ENCODE data around the gene ZNF45. TPM values are rescaled to one million over a fixed set of nuclear protein-coding genes. Genes with fewer than 3 reads are reported as not detected.

Gene ZNF45
- total RNA-seq, 1 experiment from 2014 or later, result 15.2 TPM

DNA sequence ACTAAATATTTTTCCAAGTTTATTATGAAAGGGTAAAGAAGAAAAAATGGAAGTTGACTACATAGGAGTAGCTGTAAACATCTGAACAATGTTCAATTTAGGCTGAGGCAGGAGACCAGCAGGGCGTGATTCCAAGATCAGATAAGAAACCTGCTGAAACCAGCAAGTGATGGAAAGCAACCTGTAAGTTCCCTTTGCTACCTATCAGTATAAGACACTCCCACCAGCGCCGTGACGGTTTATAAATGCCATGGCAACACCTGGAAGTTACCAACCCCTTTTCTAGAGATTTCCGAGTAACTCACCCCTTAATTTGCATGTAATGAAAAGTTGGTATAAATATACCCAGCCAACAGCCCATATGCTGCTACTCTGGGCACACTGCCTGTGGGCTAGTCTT lies 1.1 kb upstream of the ZNF45 start:
- no peak for DNase-seq (ENCODE audit: low read depth, low spot score)
- TF ChIP-seq POLR2A (IDR thresholded peaks at IDR 0.05; ENCODE audit: borderline replicate concordance, extremely low read depth, insufficient read depth, insufficient read length) (no peak), RAD21 (IDR thresholded peaks at IDR 0.05; ENCODE audit: low read depth) (no peak), CBX3 (IDR thresholded peaks at IDR 0.05; ENCODE audit: low read depth) (no peak), SIN3A (IDR thresholded peaks at IDR 0.05; ENCODE audit: low read depth) (no peak), JUND (IDR thresholded peaks at IDR 0.05) (no peak), EZH2phosphoT487 (IDR thresholded peaks at IDR 0.05; ENCODE audit: borderline replicate concordance) (no peak), SRF (IDR thresholded peaks at IDR 0.05; ENCODE audit: low read depth) (no peak), EGR1 (IDR thresholded peaks at IDR 0.05; ENCODE audit: low read depth) (no peak), ZFX (IDR thresholded peaks at IDR 0.05) (no peak), YY1 (IDR thresholded peaks at IDR 0.05; ENCODE audit: extremely low read depth, insufficient replicate concordance, low read depth, low read length) (no peak), REST (IDR thresholded peaks at IDR 0.05; ENCODE audit: low read depth) (no peak), FOSL1 (IDR thresholded peaks at IDR 0.05; ENCODE audit: low read depth) (no peak)
- TF ChIP-seq, protein P1, sequence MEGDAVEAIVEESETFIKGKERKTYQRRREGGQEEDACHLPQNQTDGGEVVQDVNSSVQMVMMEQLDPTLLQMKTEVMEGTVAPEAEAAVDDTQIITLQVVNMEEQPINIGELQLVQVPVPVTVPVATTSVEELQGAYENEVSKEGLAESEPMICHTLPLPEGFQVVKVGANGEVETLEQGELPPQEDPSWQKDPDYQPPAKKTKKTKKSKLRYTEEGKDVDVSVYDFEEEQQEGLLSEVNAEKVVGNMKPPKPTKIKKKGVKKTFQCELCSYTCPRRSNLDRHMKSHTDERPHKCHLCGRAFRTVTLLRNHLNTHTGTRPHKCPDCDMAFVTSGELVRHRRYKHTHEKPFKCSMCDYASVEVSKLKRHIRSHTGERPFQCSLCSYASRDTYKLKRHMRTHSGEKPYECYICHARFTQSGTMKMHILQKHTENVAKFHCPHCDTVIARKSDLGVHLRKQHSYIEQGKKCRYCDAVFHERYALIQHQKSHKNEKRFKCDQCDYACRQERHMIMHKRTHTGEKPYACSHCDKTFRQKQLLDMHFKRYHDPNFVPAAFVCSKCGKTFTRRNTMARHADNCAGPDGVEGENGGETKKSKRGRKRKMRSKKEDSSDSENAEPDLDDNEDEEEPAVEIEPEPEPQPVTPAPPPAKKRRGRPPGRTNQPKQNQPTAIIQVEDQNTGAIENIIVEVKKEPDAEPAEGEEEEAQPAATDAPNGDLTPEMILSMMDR (IDR thresholded peaks at IDR 0.05 in 2 of 3, conservative IDR thresholded peaks at IDR 0.05 in 1 of 3; ENCODE audit: borderline replicate concordance in 1 of 3, insufficient read depth in 1 of 3, low read depth in 2 of 3, low read length in 2 of 3), result no peak
- TF ChIP-seq, protein P2, sequence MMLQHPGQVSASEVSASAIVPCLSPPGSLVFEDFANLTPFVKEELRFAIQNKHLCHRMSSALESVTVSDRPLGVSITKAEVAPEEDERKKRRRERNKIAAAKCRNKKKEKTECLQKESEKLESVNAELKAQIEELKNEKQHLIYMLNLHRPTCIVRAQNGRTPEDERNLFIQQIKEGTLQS (IDR thresholded peaks at IDR 0.05), result no peak
- TF ChIP-seq, protein P3, sequence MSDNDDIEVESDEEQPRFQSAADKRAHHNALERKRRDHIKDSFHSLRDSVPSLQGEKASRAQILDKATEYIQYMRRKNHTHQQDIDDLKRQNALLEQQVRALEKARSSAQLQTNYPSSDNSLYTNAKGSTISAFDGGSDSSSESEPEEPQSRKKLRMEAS (IDR thresholded peaks at IDR 0.05), result no peak
- intact Hi-C loops (cut with micrococcal nuclease), result no loop called here
- ChIA-PET POLR2A (interaction anchor here (1.3 kb wide), 1 partner anchor 12 kb away, joined by 3 read pairs; no protein-coding TSS in a partner anchor), CTCF (no interaction called here), RAD21 (ENCODE audit: low non-redundant PET in 1 of 2, low total read pairs in 2 of 2, uncharacterized antibody in 2 of 2, unreplicated experiment in 2 of 2) (no interaction called here)
- Histone ChIP-seq H3K79me2 (ENCODE audit: insufficient read depth, low read length) (peaks cover 3% of the 10 kb centered on the region; the same call in 1 of the 2 replicates), H3K36me3 (ENCODE audit: control insufficient read depth in 1 of 2, insufficient read depth in 2 of 2, low read length in 2 of 2) (peaks cover 5 to 12% of the 10 kb centered on the region in 2 experiments; a peak in 3 of 4 replicates), H3K4me3 (replicated peaks in 1 of 2; ENCODE audit: low read depth in 1 of 2, low read length in 2 of 2) (no peak overlapping the region), H3K27ac (ENCODE audit: low read depth, low read length) (no peak overlapping the region), H3K9ac (ENCODE audit: low read length) (no peak overlapping the region), H3K9me2 (ENCODE audit: insufficient read depth) (no peaks in the 10 kb centered on the region), H4K20me1 (ENCODE audit: insufficient read depth) (no peaks in the 10 kb centered on the region), H2AFZ (ENCODE audit: low read depth, low read length, poor library complexity, severe bottlenecking) (no peak overlapping the region), H3K4me2 (ENCODE audit: low read length) (no peak overlapping the region), H3K9me3 (ENCODE audit: control insufficient read depth in 1 of 2, insufficient read depth in 1 of 2, low read depth in 1 of 2, low read length in 2 of 2) (no peaks in the 10 kb centered on the region), H3K4me1 (ENCODE audit: control insufficient read depth in 1 of 2, insufficient read depth in 2 of 2, low read length in 2 of 2) (peaks cover 5 to 14% of the 10 kb centered on the region in 2 experiments), H3K27me3 (ENCODE audit: insufficient read depth, low read length) (no peaks in the 10 kb centered on the region)
- no TSS peak for BruUV-seq (replicated peaks)
- no peak for ATAC-seq

All from HCT116 (cell line).